ENCODE data around the gene KLK14.

KLK14 gene

GRCh38 chr19:51107406-51108065, 24.8 kb upstream of the KLK14 start:
- peak; percentile 41 for DNase-seq

GRCh38 chr19:51103926-51104341, 21.2 kb upstream of the KLK14 start:
- no peak for DNase-seq

- no peak for DNase-seq
Measured at GRCh38 chr19:51102991-51103390, 20.3 kb upstream of the KLK14 start.

GRCh38 chr19:51101171-51101865, 18.6 kb upstream of the KLK14 start:
- DNase-seq = no peak

GRCh38 chr19:51100601-51101000, 17.9 kb upstream of the KLK14 start:
- DNase-seq = no peak

- DNase-seq = no peak
Measured at GRCh38 chr19:51099047-51099382, 16.3 kb upstream of the KLK14 start.

- DNase-seq = no peak
Measured at GRCh38 chr19:51098365-51099046, 15.8 kb upstream of the KLK14 start.

- no peak for DNase-seq
Measured at GRCh38 chr19:51097796-51098195, 15.1 kb upstream of the KLK14 start.

- DNase-seq = peak; percentile 66
Measured at GRCh38 chr19:51097166-51097738, 14.6 kb upstream of the KLK14 start.

GRCh38 chr19:51096473-51097165, 13.9 kb upstream of the KLK14 start:
- DNase-seq = no peak

- DNase-seq = peak; percentile 27
Measured at GRCh38 chr19:51094696-51095279, 12.1 kb upstream of the KLK14 start.

GRCh38 chr19:51093510-51094345, 11.0 kb upstream of the KLK14 start:
- no peak for DNase-seq

GRCh38 chr19:51093101-51093500, 10.4 kb upstream of the KLK14 start:
- no peak for DNase-seq

GRCh38 chr19:51091895-51092873, 9.5 kb upstream of the KLK14 start:
- DNase-seq = no peak

- DNase-seq = no peak
Measured at GRCh38 chr19:51091126-51091525, 8.4 kb upstream of the KLK14 start.

GRCh38 chr19:51090471-51090870, 7.8 kb upstream of the KLK14 start:
- DNase-seq = no peak

- no peak for DNase-seq
Measured at GRCh38 chr19:51089786-51090185, 7.1 kb upstream of the KLK14 start.

GRCh38 chr19:51086153-51086850, 3.6 kb upstream of the KLK14 start:
- no peak for DNase-seq

- no peak for DNase-seq
Measured at GRCh38 chr19:51084505-51084904, 1.8 kb upstream of the KLK14 start.

- DNase-seq = no peak
Measured at GRCh38 chr19:51083783-51084182, 1.1 kb upstream of the KLK14 start.
